PC-9 (cell line): ENCODE measurements around the gene CDC20. TPM values are rescaled to one million over a fixed set of nuclear protein-coding genes. Genes with fewer than 3 reads are reported as not detected.

Experiments
- BruUV-seq: library from RNA; stranded (reverse); fragments of 400-500 nt; replicated peaks from 2 replicates; lab custom pipeline; 2021; lab: Mats Ljungman, UMichigan
- CTCF ChIA-PET: fragments of 300-600 bp; sonication (Branson Sonifier 250); formaldehyde crosslinking; loops from one replicate; lab custom pipeline; 2022; ENCODE audit warnings: antibody characterized with exemption; lab: Charles Lee
- POLR2A ChIA-PET: fragments of 300-600 bp; sonication (Branson Sonifier 250); formaldehyde crosslinking; loops from one replicate; lab custom pipeline; 2022; ENCODE audit warnings: antibody characterized with exemption; ENCODE audit not compliant: unreplicated experiment; lab: Charles Lee
- DNase-seq, 2 experiments: peaks; one replicate each; pipeline versions ENCODE4 v3.0.0 to v3.0.0-alpha.2; 2015 to 2022; ENCODE audit warnings: mixed read lengths in 1 of 2
- H2AFZ ChIP-seq: fragments of 200-600 bp; sonication (generic); 2 replicates; pipeline ENCODE4 v1.8.1; 2017; ENCODE audit warnings: antibody characterized with exemption
- H3F3A ChIP-seq: fragments of 200-600 bp; sonication (generic); 2 replicates; pipeline ENCODE4 v1.8.1; 2017; ENCODE audit warnings: antibody characterized with exemption, mild to moderate bottlenecking, low read depth; ENCODE audit not compliant: insufficient read depth
- H3K27ac ChIP-seq: fragments of 200-600 bp; sonication (generic); 2 replicates; pipeline ENCODE4 v1.6.1; 2016; ENCODE audit warnings: mixed run types
- H3K27me3 ChIP-seq: fragments of 200-600 bp; sonication (generic); 2 replicates; pipeline ENCODE4 v1.6.1; 2016; ENCODE audit warnings: low read depth, mixed run types; ENCODE audit not compliant: insufficient read depth
- H3K36me3 ChIP-seq: fragments of 200-600 bp; sonication (generic); 2 replicates; pipeline ENCODE4 v1.6.1; 2016; ENCODE audit warnings: low read depth, mixed run types
- H3K4me1 ChIP-seq: fragments of 200-600 bp; sonication (generic); replicated peaks from 2 replicates; pipeline ENCODE4 v1.6.1; 2016; ENCODE audit warnings: mixed run types; ENCODE audit not compliant: insufficient read depth
- H3K4me2 ChIP-seq: fragments of 200-600 bp; sonication (generic); 2 replicates; pipeline ENCODE4 v1.6.1; 2017; ENCODE audit warnings: mixed run types
- H3K4me3 ChIP-seq: fragments of 200-600 bp; sonication (generic); 2 replicates; pipeline ENCODE4 v1.6.1; 2016; ENCODE audit warnings: mixed run types
- H3K79me2 ChIP-seq: fragments of 200-600 bp; sonication (generic); 2 replicates; pipeline ENCODE4 v1.6.1; 2017; ENCODE audit warnings: low read depth, mixed run types
- H3K9me2 ChIP-seq: fragments of 200-600 bp; sonication (generic); 2 replicates; pipeline ENCODE4 v1.8.1; 2017; ENCODE audit warnings: mild to moderate bottlenecking; ENCODE audit not compliant: insufficient read depth
- H3K9me3 ChIP-seq: fragments of 200-600 bp; sonication (generic); 2 replicates; pipeline ENCODE4 v1.8.1; 2016; ENCODE audit warnings: low read depth; ENCODE audit not compliant: insufficient read depth
- H4K20me1 ChIP-seq: fragments of 200-600 bp; sonication (generic); 2 replicates; pipeline ENCODE4 v1.8.1; 2017; ENCODE audit not compliant: insufficient read depth
- EZH2 ChIP-seq: fragments of 200-600 bp; sonication (generic); IDR thresholded peaks from 2 replicates; pipeline ENCODE4 v1.8.0; 2017; ENCODE audit warnings: antibody characterized with exemption, low read depth
- intact Hi-C: fragments of 100-400 bp; cut with micrococcal nuclease; formaldehyde crosslinking; loops from one replicate; pipeline ENCODE4 v1.10.0; 2022; ENCODE audit not compliant: unreplicated experiment
- total RNA-seq: library from RNA; stranded (reverse); gene quantifications from 2 replicates; pipeline ENCODE4 v1.2.3, GENCODE V29; 2021
- TF ChIP-seq, protein P1 (sequence below): fragments of 200-600 bp; sonication (generic); conservative IDR thresholded peaks from 2 replicates; pipeline ENCODE4 v1.6.1; 2017; ENCODE audit warnings: mixed run types, antibody characterized with exemption, mild to moderate bottlenecking, moderate library complexity

CDC20 gene
- total RNA-seq, 1 experiment from 2014 or later = 229 TPM

DNA sequence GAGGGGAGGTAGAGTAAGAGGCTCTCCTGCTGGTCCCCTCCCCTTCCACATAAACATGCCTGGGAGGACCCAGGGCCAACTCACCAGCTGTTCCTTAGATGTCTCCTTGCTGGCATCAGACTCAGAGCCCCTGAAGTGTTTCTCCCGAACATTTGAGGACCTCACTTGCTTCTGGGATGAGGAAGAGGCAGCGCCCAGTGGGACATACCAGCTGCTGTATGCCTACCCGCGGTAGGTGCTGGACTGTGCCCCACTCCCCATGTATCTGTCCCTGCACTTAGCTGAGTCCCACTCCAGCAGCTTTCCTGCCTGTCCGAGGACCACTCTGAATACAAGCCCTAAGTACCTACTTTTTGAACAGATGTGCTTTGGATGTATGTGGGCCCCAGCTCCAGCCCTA lies 20.8 kb upstream of the CDC20 start:
- no peaks in the 10 kb centered on the region for H3K9me3 ChIP-seq
- H4K20me1 ChIP-seq = no peaks in the 10 kb centered on the region
- CTCF ChIA-PET = interaction anchor here (0.7 kb wide), 1 partner anchor 20 kb away, joined by 5 read pairs; no protein-coding TSS in a partner anchor
- no peak overlapping the region for H3K27ac ChIP-seq
- intact Hi-C loops = no loop called here
- no peaks in the 10 kb centered on the region for H3K27me3 ChIP-seq
- H3K4me3 ChIP-seq = no peak overlapping the region
- H3K79me2 ChIP-seq = no peaks in the 10 kb centered on the region
- POLR2A ChIA-PET = no interaction called here
- no peak overlapping the region for H2AFZ ChIP-seq
- no peak overlapping the region for H3K4me2 ChIP-seq
- BruUV-seq = no TSS peak
- no peaks in the 10 kb centered on the region for H3K9me2 ChIP-seq
- peaks cover 7% of the 10 kb centered on the region for H3K4me1 ChIP-seq
- no peak for DNase-seq
- TF ChIP-seq, protein P1, sequence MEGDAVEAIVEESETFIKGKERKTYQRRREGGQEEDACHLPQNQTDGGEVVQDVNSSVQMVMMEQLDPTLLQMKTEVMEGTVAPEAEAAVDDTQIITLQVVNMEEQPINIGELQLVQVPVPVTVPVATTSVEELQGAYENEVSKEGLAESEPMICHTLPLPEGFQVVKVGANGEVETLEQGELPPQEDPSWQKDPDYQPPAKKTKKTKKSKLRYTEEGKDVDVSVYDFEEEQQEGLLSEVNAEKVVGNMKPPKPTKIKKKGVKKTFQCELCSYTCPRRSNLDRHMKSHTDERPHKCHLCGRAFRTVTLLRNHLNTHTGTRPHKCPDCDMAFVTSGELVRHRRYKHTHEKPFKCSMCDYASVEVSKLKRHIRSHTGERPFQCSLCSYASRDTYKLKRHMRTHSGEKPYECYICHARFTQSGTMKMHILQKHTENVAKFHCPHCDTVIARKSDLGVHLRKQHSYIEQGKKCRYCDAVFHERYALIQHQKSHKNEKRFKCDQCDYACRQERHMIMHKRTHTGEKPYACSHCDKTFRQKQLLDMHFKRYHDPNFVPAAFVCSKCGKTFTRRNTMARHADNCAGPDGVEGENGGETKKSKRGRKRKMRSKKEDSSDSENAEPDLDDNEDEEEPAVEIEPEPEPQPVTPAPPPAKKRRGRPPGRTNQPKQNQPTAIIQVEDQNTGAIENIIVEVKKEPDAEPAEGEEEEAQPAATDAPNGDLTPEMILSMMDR = no peak
- TF ChIP-seq EZH2 = no peak
- H3F3A ChIP-seq = peaks cover 5% of the 10 kb centered on the region
- no peaks in the 10 kb centered on the region for H3K36me3 ChIP-seq

DNA sequence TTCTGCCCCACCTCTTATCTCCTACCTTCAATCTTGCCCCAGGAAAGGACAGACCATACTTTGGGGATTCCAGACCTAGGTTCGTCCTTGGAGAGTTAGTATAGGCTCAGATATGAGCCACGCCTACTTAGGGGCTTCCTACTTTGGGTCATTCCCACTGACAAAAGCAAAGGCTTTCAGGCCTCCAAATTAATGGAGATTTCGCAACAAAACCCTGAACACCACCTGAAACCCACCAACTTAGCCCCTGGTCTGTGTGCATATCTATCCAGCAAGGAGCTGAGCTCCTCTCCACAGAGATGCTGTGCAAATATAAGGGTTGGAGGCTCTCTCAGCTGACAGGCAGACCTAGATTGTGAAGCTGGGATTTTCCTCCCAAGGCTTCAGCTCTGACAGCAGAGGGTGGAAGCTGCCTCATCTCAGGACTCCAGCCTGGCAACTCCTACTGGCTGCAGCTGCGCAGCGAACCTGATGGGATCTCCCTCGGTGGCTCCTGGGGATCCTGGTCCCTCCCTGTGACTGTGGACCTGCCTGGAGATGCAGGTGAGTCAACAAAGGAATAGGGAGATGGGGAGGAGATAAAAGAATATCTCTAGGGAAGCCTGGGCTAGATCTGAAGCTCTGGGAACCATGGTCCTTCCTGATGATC lies 19.1 kb upstream of the CDC20 start:
- no peaks in the 10 kb centered on the region for H3K9me3 ChIP-seq
- ChIA-PET POLR2A (no interaction called here), CTCF (no interaction called here)
- DNase-seq = no peak
- BruUV-seq = no TSS peak
- no peaks in the 10 kb centered on the region for H3K79me2 ChIP-seq
- H4K20me1 ChIP-seq = no peaks in the 10 kb centered on the region
- H3K9me2 ChIP-seq = no peaks in the 10 kb centered on the region
- intact Hi-C loops = no loop called here
- no peak overlapping the region for H2AFZ ChIP-seq
- no peaks in the 10 kb centered on the region for H3K36me3 ChIP-seq
- peaks cover 24% of the 10 kb centered on the region for H3K4me1 ChIP-seq
- no peak overlapping the region for H3K4me2 ChIP-seq
- H3K27ac ChIP-seq = no peak overlapping the region
- TF ChIP-seq EZH2 = no peak
- TF ChIP-seq, protein P1 = no peak
- H3K4me3 ChIP-seq = no peak overlapping the region
- no peaks in the 10 kb centered on the region for H3K27me3 ChIP-seq
- peaks cover 23% of the 10 kb centered on the region for H3F3A ChIP-seq

DNA sequence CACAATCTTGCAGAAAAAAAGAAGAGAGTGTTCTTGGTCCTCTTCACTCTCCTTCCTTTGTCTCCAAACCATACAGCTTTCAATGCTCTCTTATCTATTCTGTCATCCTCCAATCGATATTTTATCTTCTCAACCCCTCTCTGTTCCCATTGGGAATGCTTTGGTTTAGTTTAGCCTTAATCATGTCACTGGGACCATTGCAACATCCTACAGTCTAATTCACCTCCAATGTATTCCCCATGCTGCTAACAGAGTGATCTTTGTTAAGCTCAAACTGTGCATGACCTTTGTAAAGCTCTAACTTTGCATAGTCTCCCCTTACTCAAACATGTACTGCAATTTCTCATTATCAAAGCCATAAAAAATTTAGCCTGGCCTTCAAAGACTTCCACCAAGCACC lies 18.2 kb upstream of the CDC20 start:
- H3K4me2 ChIP-seq = no peak overlapping the region
- H3K79me2 ChIP-seq = no peaks in the 10 kb centered on the region
- peaks cover 29% of the 10 kb centered on the region for H3F3A ChIP-seq
- no TSS peak for BruUV-seq
- no peak overlapping the region for H2AFZ ChIP-seq
- ChIA-PET POLR2A (no interaction called here), CTCF (interaction anchor here (0.6 kb wide), 1 partner anchor 66 kb away, joined by 6 read pairs; no protein-coding TSS in a partner anchor)
- no peak for TF ChIP-seq EZH2
- TF ChIP-seq, protein P1 = no peak
- H3K36me3 ChIP-seq = no peaks in the 10 kb centered on the region
- intact Hi-C loops = no loop called here
- H3K4me1 ChIP-seq = peaks cover 33% of the 10 kb centered on the region
- no peak overlapping the region for H3K4me3 ChIP-seq
- no peaks in the 10 kb centered on the region for H3K9me2 ChIP-seq
- no peak overlapping the region for H3K27ac ChIP-seq
- no peaks in the 10 kb centered on the region for H4K20me1 ChIP-seq
- no peaks in the 10 kb centered on the region for H3K9me3 ChIP-seq
- DNase-seq = no peak
- H3K27me3 ChIP-seq = no peaks in the 10 kb centered on the region
